HCT116 (cell line): ENCODE data around the gene POLE. TPM values are rescaled to one million over a fixed set of nuclear protein-coding genes. Genes with fewer than 3 reads are reported as not detected.

Source experiments
- ATAC-seq: fragments of 200-7000 bp; cut with Tn5 transposase; 2 replicates; pipeline ENCODE4 v1.9.1; 2020; ENCODE audit warnings: mild to moderate bottlenecking, moderate library complexity
- BruUV-seq: library from RNA; stranded (reverse); fragments of 400-500 nt; replicated peaks from 2 replicates; lab custom pipeline; 2021; lab: Mats Ljungman, UMichigan
- CTCF ChIA-PET: fragments of 300-600 bp; sonication (Branson Sonifier 250); formaldehyde crosslinking; loops from one replicate; lab custom pipeline; 2021; ENCODE audit warnings: antibody characterized with exemption; lab: Charles Lee
- POLR2A ChIA-PET: fragments of 300-600, 350-600 bp; sonication (Branson Sonifier 250); formaldehyde crosslinking; loops from one replicate; lab custom pipeline; 2021; ENCODE audit warnings: antibody characterized with exemption; lab: Charles Lee
- RAD21 ChIA-PET, 2 experiments: fragments of 300-600 bp; sonication (Branson Sonifier 250); formaldehyde crosslinking; loops; one replicate each; lab custom pipeline; 2023; ENCODE audit warnings: low total read pairs in 2 of 2; ENCODE audit not compliant: uncharacterized antibody in 2 of 2, unreplicated experiment in 2 of 2, low non-redundant PET in 1 of 2; lab: Charles Lee
- DNase-seq: peaks from one replicate; pipeline ENCODE4 v3.0.0-alpha.2; 2010; ENCODE audit warnings: low read depth, low spot score
- H2AFZ ChIP-seq: fragments of 200-600 bp; shearing (Covaris generic), sonication (generic); 2 replicates; pipeline ENCODE4 v1.6.1; 2017; ENCODE audit warnings: low read depth, mixed run types, mixed read lengths, antibody characterized with exemption, low read length; ENCODE audit not compliant: poor library complexity, severe bottlenecking
- H3K27ac ChIP-seq: 2 replicates; pipeline ENCODE4 v1.5.1; 2012; ENCODE audit warnings: low read depth, low read length
- H3K27me3 ChIP-seq: fragments of 200-600 bp; sonication (generic); 2 replicates; pipeline ENCODE4 v1.6.1; 2016; ENCODE audit warnings: mixed run types, low read length, mixed read lengths; ENCODE audit not compliant: insufficient read depth
- H3K36me3 ChIP-seq, 2 experiments: fragments of 200-500 bp in 1 of 2; fragments of 200-600 bp in 1 of 2; sonication (Bioruptor generic) in 1 of 2; sonication (generic) in 1 of 2; 2 replicates each; pipeline versions ENCODE4 v1.5.1 to v1.6.1; 2014 to 2016; ENCODE audit warnings: low read length in 2 of 2, inconsistent platforms in 1 of 2, mixed read lengths in 1 of 2, mixed run types in 1 of 2; ENCODE audit not compliant: insufficient read depth in 2 of 2, control insufficient read depth in 1 of 2
- H3K4me1 ChIP-seq, 2 experiments: fragments of 200-600 bp in 1 of 2; sonication (generic) in 1 of 2; 2 replicates each; pipeline versions ENCODE4 v1.5.1 to v1.6.1; 2012 to 2017; ENCODE audit warnings: low read length in 2 of 2, inconsistent platforms in 1 of 2, mild to moderate bottlenecking in 1 of 2, mixed read lengths in 1 of 2, mixed run types in 1 of 2, moderate library complexity in 1 of 2; ENCODE audit not compliant: insufficient read depth in 2 of 2, control insufficient read depth in 1 of 2
- H3K4me2 ChIP-seq: fragments of 200-600 bp; sonication (generic); 2 replicates; pipeline ENCODE4 v1.6.1; 2017; ENCODE audit warnings: mixed run types, low read length, mixed read lengths
- H3K4me3 ChIP-seq, 2 experiments: fragments of 200-600 bp in 1 of 2; sonication (generic) in 1 of 2; replicated peaks in 1 of 2; 2 replicates each; pipeline ENCODE4 v1.5.1; 2011 to 2016; ENCODE audit warnings: low read length in 2 of 2, control low read depth in 1 of 2, low read depth in 1 of 2, mild to moderate bottlenecking in 1 of 2, mixed read lengths in 1 of 2, mixed run types in 1 of 2
- H3K79me2 ChIP-seq: fragments of 200-600 bp; sonication (generic); 2 replicates; pipeline ENCODE4 v1.6.1; 2017; ENCODE audit warnings: mild to moderate bottlenecking, mixed run types, low read length, moderate library complexity, mixed read lengths; ENCODE audit not compliant: insufficient read depth
- H3K9ac ChIP-seq: fragments of 200-600 bp; sonication (generic); 2 replicates; pipeline ENCODE4 v1.6.1; 2016; ENCODE audit warnings: low read length, mixed read lengths
- H3K9me2 ChIP-seq: fragments of 200-600 bp; sonication (generic), shearing (Covaris generic); 2 replicates; pipeline ENCODE4 v1.6.1; 2017; ENCODE audit warnings: mixed run types, mild to moderate bottlenecking, moderate library complexity; ENCODE audit not compliant: insufficient read depth
- H3K9me3 ChIP-seq, 2 experiments: fragments of 200-500 bp in 1 of 2; fragments of 200-600 bp in 1 of 2; sonication (Bioruptor generic) in 1 of 2; sonication (generic) in 1 of 2; 2 replicates each; pipeline ENCODE4 v1.6.1; 2014 to 2017; ENCODE audit warnings: low read length in 2 of 2, mixed read lengths in 2 of 2, inconsistent platforms in 1 of 2, low read depth in 1 of 2, mild to moderate bottlenecking in 1 of 2, mixed run types in 1 of 2, moderate library complexity in 1 of 2; ENCODE audit not compliant: control insufficient read depth in 1 of 2, insufficient read depth in 1 of 2
- H4K20me1 ChIP-seq: fragments of 200-600 bp; sonication (generic), shearing (Covaris generic); 2 replicates; pipeline ENCODE4 v1.6.1; 2017; ENCODE audit warnings: mixed run types, mild to moderate bottlenecking, moderate library complexity; ENCODE audit not compliant: insufficient read depth
- CEBPB ChIP-seq: IDR thresholded peaks from 2 replicates; pipeline ENCODE4 v1.6.1; 2012; ENCODE audit warnings: low read depth
- EGR1 ChIP-seq: IDR thresholded peaks from 2 replicates; pipeline ENCODE4 v1.6.1; 2012; ENCODE audit warnings: low read depth
- EZH2 ChIP-seq: fragments of 200-600 bp; sonication (generic); IDR thresholded peaks from 2 replicates; pipeline ENCODE4 v1.6.1; 2017; ENCODE audit warnings: antibody characterized with exemption, mixed run types
- EZH2phosphoT487 ChIP-seq: fragments of 200-600 bp; IDR thresholded peaks from 2 replicates; pipeline ENCODE4 v1.6.1; 2018; ENCODE audit warnings: antibody characterized with exemption, borderline replicate concordance
- JUND ChIP-seq: IDR thresholded peaks from 2 replicates; pipeline ENCODE4 v1.6.1; 2012
- POLR2A ChIP-seq: IDR thresholded peaks from 2 replicates; pipeline ENCODE4 v1.7.0; 2011; ENCODE audit warnings: borderline replicate concordance; ENCODE audit not compliant: insufficient read depth, insufficient read length; ENCODE audit errors: extremely low read depth
- RAD21 ChIP-seq: IDR thresholded peaks from 2 replicates; pipeline ENCODE4 v1.6.1; 2012; ENCODE audit warnings: low read depth, mild to moderate bottlenecking
- SP1 ChIP-seq: IDR thresholded peaks from 2 replicates; pipeline ENCODE4 v1.6.1; 2012; ENCODE audit warnings: low read depth
- SRF ChIP-seq: IDR thresholded peaks from 2 replicates; pipeline ENCODE4 v1.6.1; 2012; ENCODE audit warnings: low read depth
- TCF7L2 ChIP-seq: IDR thresholded peaks from 2 replicates; pipeline ENCODE4 v1.7.0; 2011; ENCODE audit warnings: borderline replicate concordance, inconsistent platforms; ENCODE audit not compliant: insufficient read depth, insufficient read length; ENCODE audit errors: extremely low read depth
- ZFX ChIP-seq: fragments of 450-650 bp; IDR thresholded peaks from 2 replicates; pipeline ENCODE4 v1.6.1; 2017
- intact Hi-C: fragments of 100-400 bp; cut with micrococcal nuclease; formaldehyde crosslinking; loops from 2 replicates; pipeline ENCODE4 v1.10.0; 2022
- total RNA-seq: library from RNA; stranded (reverse); gene quantifications from one replicate; pipeline ENCODE4 v1.2.1, GENCODE V29; 2021; ENCODE audit not compliant: unreplicated experiment
- TF ChIP-seq, protein P1 (sequence below): IDR thresholded peaks from 2 replicates; pipeline ENCODE4 v1.6.1; 2011; ENCODE audit warnings: mild to moderate bottlenecking, low read length, moderate library complexity; ENCODE audit not compliant: insufficient replicate concordance; ENCODE audit errors: extremely low read depth
- TF ChIP-seq, protein P2 (sequence below): IDR thresholded peaks from 2 replicates; pipeline ENCODE4 v1.6.1; 2012

POLE gene
- total RNA-seq, 1 experiment from 2014 or later, result 128 TPM

DNA sequence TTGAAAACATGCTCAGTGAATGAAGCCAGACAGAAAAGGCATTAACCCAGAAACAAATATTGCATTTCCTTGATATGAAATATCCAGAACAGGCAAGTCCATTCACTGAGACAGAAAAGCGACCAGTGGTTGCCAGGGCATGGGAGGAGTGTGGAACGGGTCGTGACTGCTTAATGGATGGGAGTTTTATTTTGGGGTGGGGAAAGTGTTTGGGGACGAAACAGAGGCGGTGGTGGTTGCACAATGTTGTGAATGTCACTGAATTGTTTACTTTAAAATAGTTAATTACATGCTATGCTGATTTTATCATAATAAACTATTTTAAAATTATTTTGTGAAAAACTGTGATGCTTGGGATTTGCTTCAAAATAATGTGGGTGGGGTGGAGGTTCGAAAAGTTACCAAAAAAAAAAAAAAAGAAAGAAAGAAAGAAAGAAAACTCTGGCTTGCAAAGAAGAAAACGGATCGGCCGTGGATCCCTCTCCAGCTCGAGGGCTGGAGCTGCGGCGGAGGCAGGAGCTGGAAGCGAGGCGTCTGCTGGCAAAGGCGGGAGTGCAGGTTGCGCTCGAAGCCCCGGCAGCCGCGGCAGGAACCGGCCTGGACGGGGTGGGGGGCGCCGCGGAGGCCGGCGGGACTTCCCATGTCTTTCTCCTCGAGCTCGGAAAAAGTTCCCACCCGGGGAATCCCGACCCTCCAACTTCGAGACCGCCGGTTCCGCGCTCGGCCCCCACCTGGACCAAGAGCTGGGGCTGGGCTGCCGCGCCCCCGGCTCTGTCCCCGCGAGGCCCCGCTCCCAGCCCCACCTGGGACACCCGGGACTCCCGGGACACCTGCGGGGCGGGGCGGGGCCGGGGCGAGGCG, 69.1 kb downstream of the POLE start:
- POLR2A ChIA-PET, result no interaction called here
- Histone ChIP-seq H3K27me3 (no peaks in the 10 kb centered on the region), H3K9ac (no peak overlapping the region), H3K36me3 (no peaks in the 10 kb centered on the region), H3K4me1 (peaks cover 0 to 16% of the 10 kb centered on the region in 2 experiments; a peak in 2 of 4 replicates), H4K20me1 (no peaks in the 10 kb centered on the region), H3K4me2 (no peak overlapping the region), H3K9me2 (no peaks in the 10 kb centered on the region), H3K4me3 (no peak overlapping the region), H3K79me2 (no peaks in the 10 kb centered on the region), H3K9me3 (no peaks in the 10 kb centered on the region), H2AFZ (no peak overlapping the region), H3K27ac (no peak overlapping the region)
- RAD21 ChIA-PET, result interaction anchor here in 1 of 2 experiments (0.8 kb wide), 1 partner anchor 464 kb away, joined by 5 read pairs; no protein-coding TSS in a partner anchor
- intact Hi-C loops, result loop anchor here (5.0 kb wide), 1 partner anchor 466 kb away; no protein-coding TSS in a partner anchor
- no peak for TF ChIP-seq POLR2A
- TF ChIP-seq TCF7L2, result no peak
- TF ChIP-seq JUND, result no peak
- no peak for TF ChIP-seq EZH2
- TF ChIP-seq, protein P1, sequence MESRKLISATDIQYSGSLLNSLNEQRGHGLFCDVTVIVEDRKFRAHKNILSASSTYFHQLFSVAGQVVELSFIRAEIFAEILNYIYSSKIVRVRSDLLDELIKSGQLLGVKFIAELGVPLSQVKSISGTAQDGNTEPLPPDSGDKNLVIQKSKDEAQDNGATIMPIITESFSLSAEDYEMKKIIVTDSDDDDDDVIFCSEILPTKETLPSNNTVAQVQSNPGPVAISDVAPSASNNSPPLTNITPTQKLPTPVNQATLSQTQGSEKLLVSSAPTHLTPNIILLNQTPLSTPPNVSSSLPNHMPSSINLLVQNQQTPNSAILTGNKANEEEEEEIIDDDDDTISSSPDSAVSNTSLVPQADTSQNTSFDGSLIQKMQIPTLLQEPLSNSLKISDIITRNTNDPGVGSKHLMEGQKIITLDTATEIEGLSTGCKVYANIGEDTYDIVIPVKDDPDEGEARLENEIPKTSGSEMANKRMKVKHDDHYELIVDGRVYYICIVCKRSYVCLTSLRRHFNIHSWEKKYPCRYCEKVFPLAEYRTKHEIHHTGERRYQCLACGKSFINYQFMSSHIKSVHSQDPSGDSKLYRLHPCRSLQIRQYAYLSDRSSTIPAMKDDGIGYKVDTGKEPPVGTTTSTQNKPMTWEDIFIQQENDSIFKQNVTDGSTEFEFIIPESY, result no peak
- TF ChIP-seq EGR1, result no peak
- no peak for TF ChIP-seq EZH2phosphoT487
- TF ChIP-seq RAD21, result no peak
- TF ChIP-seq, protein P2, sequence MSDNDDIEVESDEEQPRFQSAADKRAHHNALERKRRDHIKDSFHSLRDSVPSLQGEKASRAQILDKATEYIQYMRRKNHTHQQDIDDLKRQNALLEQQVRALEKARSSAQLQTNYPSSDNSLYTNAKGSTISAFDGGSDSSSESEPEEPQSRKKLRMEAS, result no peak
- TF ChIP-seq SP1, result no peak
- no peak for TF ChIP-seq ZFX
- no peak for TF ChIP-seq SRF
- no peak for TF ChIP-seq CEBPB
- no peak for DNase-seq
- no TSS peak for BruUV-seq
- ATAC-seq, result no peak
- CTCF ChIA-PET, result interaction anchor here (0.8 to 1.4 kb wide), 2 partner anchors 9 to 204 kb away, joined by 3 to 5 read pairs; no protein-coding TSS in a partner anchor
